B cell (primary cell): ENCODE results near the gene LMNTD2.

Source experiments
- EZH2 ChIP-seq: IDR thresholded peaks from 2 replicates; pipeline ENCODE4 v1.6.1; 2012; ENCODE audit warnings: borderline replicate concordance, low read depth, mild to moderate bottlenecking, moderate library complexity, low read length; ENCODE audit not compliant: insufficient read depth, poor library complexity, severe bottlenecking
- TF ChIP-seq, protein P1 (sequence below): fragments of 200-600 bp; IDR thresholded peaks from one replicate; pipeline ENCODE4 v1.8.0; 2022; ENCODE audit warnings: antibody characterized with exemption, mild to moderate bottlenecking

DNA sequence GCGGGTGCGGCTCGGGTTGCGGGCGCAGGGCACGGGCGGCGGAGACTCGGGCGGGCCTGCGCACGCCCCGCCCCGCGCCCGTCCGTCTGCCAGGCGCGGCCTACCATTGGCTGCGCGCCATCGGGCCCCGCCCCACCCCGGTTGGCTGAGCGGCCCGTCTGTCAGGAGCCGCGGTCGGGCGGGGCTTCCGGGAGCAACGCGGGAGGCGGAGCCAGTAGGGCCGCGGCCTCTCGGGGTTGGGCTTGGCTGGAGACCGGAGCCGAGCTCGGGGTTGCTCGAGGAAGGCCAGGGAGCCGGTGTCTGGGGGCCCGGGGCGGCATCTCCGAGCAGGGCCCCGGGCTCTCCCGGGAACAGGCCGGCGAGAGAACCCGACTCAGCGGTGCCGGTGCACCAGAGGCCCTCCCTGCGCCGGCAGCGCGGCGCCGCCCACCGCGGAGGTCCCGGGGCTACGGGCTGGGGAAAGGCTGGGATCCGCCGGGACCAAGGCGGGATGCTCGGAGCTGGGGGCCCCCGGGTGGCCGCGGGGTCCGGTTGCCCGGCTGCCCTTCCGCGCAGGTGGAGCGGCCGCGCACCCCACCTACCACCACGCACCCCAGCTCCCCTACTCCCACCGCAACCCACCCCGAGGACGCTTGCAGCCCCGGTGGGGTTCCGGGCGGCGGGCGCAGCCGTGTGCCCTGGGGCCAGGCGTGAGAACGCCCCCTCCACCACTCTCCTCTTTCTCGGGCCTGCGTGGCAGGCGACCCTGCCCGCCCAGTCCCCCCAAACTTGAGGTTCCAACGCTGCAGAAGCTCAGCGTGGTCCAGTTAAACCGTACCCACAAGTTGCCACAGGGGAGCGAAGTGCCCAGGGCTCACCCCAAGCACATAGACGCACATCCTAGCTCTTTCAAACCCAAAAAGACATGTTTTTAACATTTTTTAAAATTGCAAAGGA is 24.8 kb downstream of the LMNTD2 start, which contains the start of gene HRAS:
- TF ChIP-seq, protein P1, sequence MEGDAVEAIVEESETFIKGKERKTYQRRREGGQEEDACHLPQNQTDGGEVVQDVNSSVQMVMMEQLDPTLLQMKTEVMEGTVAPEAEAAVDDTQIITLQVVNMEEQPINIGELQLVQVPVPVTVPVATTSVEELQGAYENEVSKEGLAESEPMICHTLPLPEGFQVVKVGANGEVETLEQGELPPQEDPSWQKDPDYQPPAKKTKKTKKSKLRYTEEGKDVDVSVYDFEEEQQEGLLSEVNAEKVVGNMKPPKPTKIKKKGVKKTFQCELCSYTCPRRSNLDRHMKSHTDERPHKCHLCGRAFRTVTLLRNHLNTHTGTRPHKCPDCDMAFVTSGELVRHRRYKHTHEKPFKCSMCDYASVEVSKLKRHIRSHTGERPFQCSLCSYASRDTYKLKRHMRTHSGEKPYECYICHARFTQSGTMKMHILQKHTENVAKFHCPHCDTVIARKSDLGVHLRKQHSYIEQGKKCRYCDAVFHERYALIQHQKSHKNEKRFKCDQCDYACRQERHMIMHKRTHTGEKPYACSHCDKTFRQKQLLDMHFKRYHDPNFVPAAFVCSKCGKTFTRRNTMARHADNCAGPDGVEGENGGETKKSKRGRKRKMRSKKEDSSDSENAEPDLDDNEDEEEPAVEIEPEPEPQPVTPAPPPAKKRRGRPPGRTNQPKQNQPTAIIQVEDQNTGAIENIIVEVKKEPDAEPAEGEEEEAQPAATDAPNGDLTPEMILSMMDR, result no peak
- no peak for TF ChIP-seq EZH2
